Tibial nerve (tissue), 4 donors: Measurements from ENCODE around the gene CDKN1A. TPM values are rescaled to one million over a fixed set of nuclear protein-coding genes. Genes with fewer than 3 reads are reported as not detected.

ENCODE experiments used
- DNase-seq, 2 donors: peaks; one replicate each; pipeline ENCODE4 v3.0.0-alpha.2; 2019; ENCODE audit warnings: low spot score in 2 of 2
- H3K27ac ChIP-seq, 4 donors: fragments of 200-600 bp; sonication (generic) in 3 of 4; one replicate each; pipeline ENCODE4 v1.5.1; 2017 to 2019; ENCODE audit warnings: mild to moderate bottlenecking in 1 of 4
- H3K27me3 ChIP-seq, 2 donors: fragments of 200-600 bp; sonication (generic) in 1 of 2; one replicate each; pipeline versions ENCODE4 v1.5.1 to v1.6.0; 2017 to 2019
- H3K36me3 ChIP-seq, 3 donors: fragments of 200-600 bp; sonication (generic); one replicate each; pipeline ENCODE4 v1.5.1; 2018 to 2019
- H3K4me1 ChIP-seq, 4 donors: fragments of 200-600 bp; sonication (generic) in 3 of 4; one replicate each; pipeline ENCODE4 v1.5.1; 2017 to 2019
- H3K4me3 ChIP-seq, 4 donors: fragments of 200-600 bp; sonication (generic) in 3 of 4; one replicate each; pipeline ENCODE4 v1.5.1; 2017 to 2019; ENCODE audit warnings: mild to moderate bottlenecking in 1 of 4, moderate library complexity in 1 of 4
- H3K9me3 ChIP-seq, 4 donors: fragments of 200-600 bp; sonication (generic) in 3 of 4; one replicate each; pipeline ENCODE4 v1.5.1; 2017 to 2019
- EP300 ChIP-seq, 2 donors: sonication (generic); formaldehyde crosslinking; IDR thresholded peaks; one replicate each; pipeline ENCODE4 v1.6.1; 2017; ENCODE audit warnings: antibody characterized with exemption in 2 of 2, mild to moderate bottlenecking in 1 of 2
- POLR2A ChIP-seq, 2 donors: fragments of 450-650 bp; IDR thresholded peaks; one replicate each; pipeline ENCODE4 v1.6.1; 2017; ENCODE audit warnings: antibody characterized with exemption in 2 of 2, mild to moderate bottlenecking in 2 of 2, moderate library complexity in 2 of 2
- WGBS, 2 donors: methylation state at CpG; one replicate each; pipeline ENCODE4 v1.1.5; 2018; 5-methylcytosine and 5-hydroxymethylcytosine counted together
- total RNA-seq, 4 donors: library from RNA; depleted of rRNA; stranded (reverse); fragments of >200 nt; gene quantifications; one replicate each; pipeline ENCODE4 v1.1.0, GENCODE V29; 2016
- TF ChIP-seq, protein P1 (sequence below), 5 experiments: fragments of 200-600 bp in 3 of 5; fragments of 450-650 bp in 2 of 5; sonication (generic) in 3 of 5; IDR thresholded peaks; one replicate each; pipeline ENCODE4 v1.5.1; 2016 to 2019; ENCODE audit warnings: antibody characterized with exemption in 5 of 5, mild to moderate bottlenecking in 3 of 5, moderate library complexity in 2 of 5

The CDKN1A gene
- total RNA-seq, 4 donors from 2014 or later, result 112 to 142 (median 124) TPM

- H3K36me3 ChIP-seq, result no peaks in the 10 kb centered on the region
- no peak overlapping the region for H3K4me3 ChIP-seq
- no peak for DNase-seq
- WGBS, 2 donors, result 81 to 88% methylated on average over 5 to 6 of the region's 6 CpGs
- H3K9me3 ChIP-seq, result no peaks in the 10 kb centered on the region
- TF ChIP-seq EP300 (IDR thresholded peaks at IDR 0.05), result no peak
- TF ChIP-seq, protein P1, sequence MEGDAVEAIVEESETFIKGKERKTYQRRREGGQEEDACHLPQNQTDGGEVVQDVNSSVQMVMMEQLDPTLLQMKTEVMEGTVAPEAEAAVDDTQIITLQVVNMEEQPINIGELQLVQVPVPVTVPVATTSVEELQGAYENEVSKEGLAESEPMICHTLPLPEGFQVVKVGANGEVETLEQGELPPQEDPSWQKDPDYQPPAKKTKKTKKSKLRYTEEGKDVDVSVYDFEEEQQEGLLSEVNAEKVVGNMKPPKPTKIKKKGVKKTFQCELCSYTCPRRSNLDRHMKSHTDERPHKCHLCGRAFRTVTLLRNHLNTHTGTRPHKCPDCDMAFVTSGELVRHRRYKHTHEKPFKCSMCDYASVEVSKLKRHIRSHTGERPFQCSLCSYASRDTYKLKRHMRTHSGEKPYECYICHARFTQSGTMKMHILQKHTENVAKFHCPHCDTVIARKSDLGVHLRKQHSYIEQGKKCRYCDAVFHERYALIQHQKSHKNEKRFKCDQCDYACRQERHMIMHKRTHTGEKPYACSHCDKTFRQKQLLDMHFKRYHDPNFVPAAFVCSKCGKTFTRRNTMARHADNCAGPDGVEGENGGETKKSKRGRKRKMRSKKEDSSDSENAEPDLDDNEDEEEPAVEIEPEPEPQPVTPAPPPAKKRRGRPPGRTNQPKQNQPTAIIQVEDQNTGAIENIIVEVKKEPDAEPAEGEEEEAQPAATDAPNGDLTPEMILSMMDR (IDR thresholded peaks at IDR 0.05), result no peak
- H3K27me3 ChIP-seq, result no peaks in the 10 kb centered on the region
- no peaks in the 10 kb centered on the region for H3K4me1 ChIP-seq
- H3K27ac ChIP-seq, result no peak overlapping the region
These were observed 19.7 kb downstream of the CDKN1A start for GRCh38 chr6:36698196-36698595.

- Histone ChIP-seq H3K4me1 (no peaks in the 10 kb centered on the region), H3K9me3 (no peaks in the 10 kb centered on the region), H3K36me3 (no peaks in the 10 kb centered on the region), H3K4me3 (no peak overlapping the region), H3K27me3 (no peaks in the 10 kb centered on the region), H3K27ac (no peak overlapping the region)
- DNase-seq, result no peak
- TF ChIP-seq EP300 (IDR thresholded peaks at IDR 0.05), result no peak
- no peak for TF ChIP-seq POLR2A (IDR thresholded peaks at IDR 0.05)
- TF ChIP-seq, protein P1 (IDR thresholded peaks at IDR 0.05), result no peak
- WGBS, 2 donors, result 84 to 88% methylated on average over 8 of the region's 8 CpGs
These were observed 20.4 kb downstream of the CDKN1A start for GRCh38 chr6:36698871-36699271.

DNA sequence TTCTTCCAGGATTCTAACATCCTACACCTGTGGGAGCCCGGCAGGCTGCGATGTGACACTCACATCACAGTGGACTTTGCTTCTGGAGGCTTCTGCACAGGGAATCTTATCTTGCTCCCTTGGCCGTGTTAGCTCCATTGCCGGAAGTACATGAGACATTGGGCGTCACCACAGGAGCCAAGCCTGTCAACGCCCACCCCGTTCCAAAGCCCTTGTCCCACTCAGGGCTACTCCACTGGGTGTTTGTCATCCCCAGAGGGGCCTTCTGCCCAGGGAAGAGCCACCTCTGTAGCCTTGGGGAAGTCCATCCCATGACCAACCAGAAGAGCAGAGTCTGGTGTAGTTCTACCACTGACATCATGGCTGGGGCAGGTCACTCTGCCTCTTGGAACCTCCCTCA lies 20.8 kb downstream of the CDKN1A start:
- no peak for TF ChIP-seq POLR2A (IDR thresholded peaks at IDR 0.05)
- H3K4me3 ChIP-seq, result no peak overlapping the region

GRCh38 chr6:36700071-36700812 lies 21.7 kb downstream of the CDKN1A start:
- no peaks in the 10 kb centered on the region for H3K36me3 ChIP-seq
- H3K4me1 ChIP-seq, result no peaks in the 10 kb centered on the region
- H3K27ac ChIP-seq, result no peak overlapping the region
- TF ChIP-seq EP300 (IDR thresholded peaks at IDR 0.05), result no peak
- TF ChIP-seq, protein P1 (IDR thresholded peaks at IDR 0.05), result no peak
- no peak for TF ChIP-seq POLR2A (IDR thresholded peaks at IDR 0.05)
- no peaks in the 10 kb centered on the region for H3K27me3 ChIP-seq
- DNase-seq, result no peak
- no peaks in the 10 kb centered on the region for H3K9me3 ChIP-seq
- WGBS, 2 donors, result 77 to 88% methylated on average over 7 of the region's 7 CpGs
- no peak overlapping the region for H3K4me3 ChIP-seq

More for the DNA sequence above, 20.8 kb downstream of the CDKN1A start:
- no peaks in the 10 kb centered on the region for H3K27me3 ChIP-seq
- H3K4me1 ChIP-seq, result no peaks in the 10 kb centered on the region
- 53 to 63% methylated on average over 7 of the region's 7 CpGs for WGBS, 2 donors
- H3K36me3 ChIP-seq, result no peaks in the 10 kb centered on the region
- no peak for DNase-seq
- no peak overlapping the region for H3K27ac ChIP-seq
- H3K9me3 ChIP-seq, result no peaks in the 10 kb centered on the region

DNA sequence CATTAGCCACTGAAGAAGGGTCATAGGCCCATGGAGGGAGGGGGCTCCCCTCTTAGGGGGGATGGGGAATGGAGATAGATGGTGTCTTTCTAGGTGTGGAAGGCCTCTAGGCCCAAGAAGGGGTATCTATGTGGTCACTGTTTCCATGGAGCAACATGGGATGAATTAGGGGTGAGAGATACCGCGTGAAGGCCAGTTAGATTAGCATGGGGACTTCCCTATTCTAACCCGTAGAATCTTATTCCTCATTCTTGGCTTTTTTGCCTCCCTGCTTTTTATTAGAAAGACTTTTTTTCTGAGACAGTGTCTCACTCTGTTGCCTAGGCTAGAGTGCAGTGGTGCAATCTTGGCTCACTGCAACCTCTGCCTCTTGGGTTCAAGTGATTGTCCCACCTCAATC lies 22.3 kb downstream of the CDKN1A start:
- no peak overlapping the region for H3K27ac ChIP-seq
- TF ChIP-seq EP300 (IDR thresholded peaks at IDR 0.05), result no peak
- TF ChIP-seq, protein P1 (IDR thresholded peaks at IDR 0.05), result no peak
- TF ChIP-seq POLR2A (IDR thresholded peaks at IDR 0.05), result no peak
- WGBS, 2 donors, result 82 to 88% methylated on average over 3 of the region's 3 CpGs
- H3K4me3 ChIP-seq, result no peak overlapping the region
- no peaks in the 10 kb centered on the region for H3K36me3 ChIP-seq
- H3K4me1 ChIP-seq, result no peaks in the 10 kb centered on the region
- H3K9me3 ChIP-seq, result no peaks in the 10 kb centered on the region
- no peaks in the 10 kb centered on the region for H3K27me3 ChIP-seq
- no peak for DNase-seq
